ENCODE data around the gene ADAM12.

The ADAM12 gene

DNA sequence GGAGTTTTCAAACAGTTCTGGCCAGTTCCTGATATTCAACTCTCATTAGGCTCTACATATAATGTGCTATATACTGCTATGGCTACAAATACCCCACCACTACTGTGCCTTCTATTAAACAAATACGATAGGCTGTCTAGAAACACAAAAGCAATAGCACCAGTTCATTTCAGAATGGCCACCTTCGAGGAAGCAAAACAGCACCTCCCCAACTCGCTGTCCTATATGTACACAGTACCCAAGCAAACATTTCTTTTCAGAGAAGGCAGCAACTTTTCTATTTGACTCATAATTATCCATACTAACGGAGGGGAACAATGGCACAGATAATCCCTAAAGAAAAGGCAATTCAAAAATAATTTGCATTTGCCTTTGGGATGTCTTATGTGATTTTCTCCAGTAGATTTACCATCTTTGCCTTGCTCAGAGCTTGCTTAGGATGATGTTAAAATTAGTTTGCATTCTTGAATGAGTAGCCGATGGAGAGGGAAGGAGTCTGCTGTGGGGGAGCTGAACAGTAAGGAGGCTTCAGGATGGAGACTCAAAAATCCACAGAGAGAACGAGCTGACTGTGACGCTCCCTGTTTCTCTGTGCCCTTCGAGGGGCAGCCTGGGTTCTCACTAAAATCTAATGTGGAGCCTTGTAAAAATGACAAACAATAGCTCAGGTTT, 273.3 kb downstream of the ADAM12 start:
- TF ChIP-seq, protein P1, sequence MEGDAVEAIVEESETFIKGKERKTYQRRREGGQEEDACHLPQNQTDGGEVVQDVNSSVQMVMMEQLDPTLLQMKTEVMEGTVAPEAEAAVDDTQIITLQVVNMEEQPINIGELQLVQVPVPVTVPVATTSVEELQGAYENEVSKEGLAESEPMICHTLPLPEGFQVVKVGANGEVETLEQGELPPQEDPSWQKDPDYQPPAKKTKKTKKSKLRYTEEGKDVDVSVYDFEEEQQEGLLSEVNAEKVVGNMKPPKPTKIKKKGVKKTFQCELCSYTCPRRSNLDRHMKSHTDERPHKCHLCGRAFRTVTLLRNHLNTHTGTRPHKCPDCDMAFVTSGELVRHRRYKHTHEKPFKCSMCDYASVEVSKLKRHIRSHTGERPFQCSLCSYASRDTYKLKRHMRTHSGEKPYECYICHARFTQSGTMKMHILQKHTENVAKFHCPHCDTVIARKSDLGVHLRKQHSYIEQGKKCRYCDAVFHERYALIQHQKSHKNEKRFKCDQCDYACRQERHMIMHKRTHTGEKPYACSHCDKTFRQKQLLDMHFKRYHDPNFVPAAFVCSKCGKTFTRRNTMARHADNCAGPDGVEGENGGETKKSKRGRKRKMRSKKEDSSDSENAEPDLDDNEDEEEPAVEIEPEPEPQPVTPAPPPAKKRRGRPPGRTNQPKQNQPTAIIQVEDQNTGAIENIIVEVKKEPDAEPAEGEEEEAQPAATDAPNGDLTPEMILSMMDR (IDR thresholded peaks at IDR 0.05; ENCODE audit: low read depth, low read length, missing control alignments) = no peak
- H3K4me3 ChIP-seq (replicated peaks; ENCODE audit: low read depth, low read length) = no peak overlapping the region
- DNase-seq (ENCODE audit: extremely low read depth, low read depth) = no peak

- no peak overlapping the region for H3K4me3 ChIP-seq (replicated peaks; ENCODE audit: low read depth, low read length)
- TF ChIP-seq, protein P1 (IDR thresholded peaks at IDR 0.05; ENCODE audit: low read depth, low read length, missing control alignments) = no peak
- DNase-seq (ENCODE audit: extremely low read depth, low read depth) = no peak
Observed at GRCh38 chr10:126111516-126111915, 276.8 kb downstream of the ADAM12 start.

DNA sequence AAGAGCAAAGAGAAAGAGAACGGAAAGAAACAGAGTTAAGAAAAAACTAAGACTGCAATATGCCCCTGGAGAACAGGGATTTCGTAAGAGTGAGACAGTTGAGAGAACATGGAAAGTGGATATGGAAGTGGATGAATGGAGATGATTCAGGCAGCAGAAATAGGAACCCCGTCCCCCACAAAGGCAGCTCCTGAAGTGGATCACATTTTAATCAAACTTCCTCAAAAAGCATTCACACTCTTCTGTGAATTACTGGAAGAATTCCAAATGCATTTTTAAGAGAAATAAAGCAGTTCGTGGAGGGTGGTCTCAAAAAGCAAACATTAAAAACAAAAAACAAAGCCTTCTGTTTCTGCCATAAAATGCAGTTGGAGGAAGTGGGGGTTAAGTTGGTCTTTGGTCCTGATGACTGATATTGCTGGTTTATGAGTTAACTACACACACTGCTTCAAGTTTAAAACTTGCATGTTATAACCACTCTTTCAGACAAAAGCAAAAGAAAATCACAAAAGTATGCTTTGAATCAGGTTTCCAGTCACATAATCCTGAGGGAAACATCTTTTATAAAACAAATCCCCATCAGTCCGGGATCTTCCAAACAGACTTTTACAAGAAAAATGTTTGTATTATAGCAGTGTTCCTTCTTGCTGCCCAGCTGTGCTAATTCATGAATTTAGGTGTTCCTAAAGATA, 277.6 kb downstream of the ADAM12 start:
- no peak overlapping the region for H3K4me3 ChIP-seq (replicated peaks; ENCODE audit: low read depth, low read length)
- TF ChIP-seq, protein P1 (IDR thresholded peaks at IDR 0.05; ENCODE audit: low read depth, low read length, missing control alignments) = no peak
- no peak for DNase-seq (ENCODE audit: extremely low read depth, low read depth)

DNA sequence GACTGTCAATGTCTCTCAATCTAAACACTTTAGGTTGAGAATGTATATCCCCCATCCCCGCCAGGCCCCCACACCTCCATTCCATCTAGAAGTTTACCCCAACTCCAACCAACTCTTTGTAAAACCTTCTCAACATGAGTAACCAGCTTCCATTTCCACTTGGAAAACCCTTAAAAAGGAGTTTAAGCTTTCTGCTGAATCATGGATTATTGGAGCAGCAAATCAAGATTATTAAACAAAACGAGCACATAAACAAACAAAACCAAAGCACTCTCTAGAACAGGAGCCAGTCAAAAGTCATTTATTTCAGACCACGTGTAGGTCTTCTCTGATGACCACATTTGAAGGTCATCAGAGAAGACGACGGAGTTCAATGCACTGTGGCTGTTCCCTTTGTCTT, 278.4 kb downstream of the ADAM12 start:
- TF ChIP-seq, protein P1 (IDR thresholded peaks at IDR 0.05; ENCODE audit: low read depth, low read length, missing control alignments) = no peak
- no peak for DNase-seq (ENCODE audit: extremely low read depth, low read depth)
- H3K4me3 ChIP-seq (replicated peaks; ENCODE audit: low read depth, low read length) = no peak overlapping the region

DNA sequence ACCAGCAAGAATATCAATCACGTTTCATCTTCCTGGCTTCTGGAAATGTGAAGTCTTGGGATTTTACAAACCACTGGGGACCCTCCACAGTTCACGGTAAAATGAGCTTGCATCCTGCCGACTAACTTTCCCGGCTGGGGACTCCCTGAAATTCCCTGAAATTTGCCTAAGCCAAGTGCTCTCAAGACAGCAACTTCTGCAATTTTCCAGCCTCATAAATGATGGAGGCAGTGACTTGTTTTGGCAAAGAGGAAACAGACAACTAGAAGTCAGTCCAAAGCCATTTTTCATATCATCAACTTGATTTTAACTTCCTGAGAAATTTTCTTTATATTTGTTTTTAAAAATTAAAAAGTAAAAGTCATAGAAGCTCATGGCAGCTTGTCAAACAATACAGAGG, 279.6 kb downstream of the ADAM12 start:
- H3K4me3 ChIP-seq (replicated peaks; ENCODE audit: low read depth, low read length) = no peak overlapping the region
- TF ChIP-seq, protein P1 (IDR thresholded peaks at IDR 0.05; ENCODE audit: low read depth, low read length, missing control alignments) = no peak
- no peak for DNase-seq (ENCODE audit: extremely low read depth, low read depth)

GRCh38 chr10:126104767-126105166, 283.5 kb downstream of the ADAM12 start:
- TF ChIP-seq, protein P1 (IDR thresholded peaks at IDR 0.05; ENCODE audit: low read depth, low read length, missing control alignments) = no peak
- DNase-seq (ENCODE audit: extremely low read depth, low read depth) = no peak

More at GRCh38 chr10:126104767-126105166, 283.5 kb downstream of the ADAM12 start:
- no peak overlapping the region for H3K4me3 ChIP-seq (replicated peaks; ENCODE audit: low read depth, low read length)
